Measurements from ENCODE around the gene ANKH.

ANKH gene

GRCh38 chr5:14710313-14710994 is 161.1 kb downstream of the ANKH start:
- no peak for DNase-seq

DNA sequence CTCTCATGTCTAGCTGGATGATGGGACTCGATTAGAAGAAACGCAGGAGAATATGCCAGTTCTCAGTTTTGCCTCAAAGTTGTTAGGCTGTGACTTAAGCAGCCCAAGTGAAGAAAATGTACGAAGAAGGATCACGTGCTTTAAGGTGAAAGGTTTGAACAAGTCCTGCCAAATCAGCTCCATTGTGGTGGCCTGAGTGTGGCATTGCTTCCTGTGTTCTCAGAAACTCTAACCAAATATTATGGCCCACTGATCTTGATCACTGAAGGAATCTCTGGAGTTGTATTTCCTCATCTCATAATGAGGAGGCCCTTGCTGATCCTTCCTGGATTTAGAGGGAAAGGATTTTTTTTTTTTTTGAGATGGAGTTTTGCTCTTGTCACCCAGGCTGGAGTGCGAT is 163.0 kb downstream of the ANKH start:
- DNase-seq, result no peak

GRCh38 chr5:14707811-14708390 is 163.7 kb downstream of the ANKH start:
- DNase-seq, result no peak

- peak; percentile 45 to 65 for DNase-seq
These were observed 165.0 kb downstream of the ANKH start for GRCh38 chr5:14706615-14707021.

DNA sequence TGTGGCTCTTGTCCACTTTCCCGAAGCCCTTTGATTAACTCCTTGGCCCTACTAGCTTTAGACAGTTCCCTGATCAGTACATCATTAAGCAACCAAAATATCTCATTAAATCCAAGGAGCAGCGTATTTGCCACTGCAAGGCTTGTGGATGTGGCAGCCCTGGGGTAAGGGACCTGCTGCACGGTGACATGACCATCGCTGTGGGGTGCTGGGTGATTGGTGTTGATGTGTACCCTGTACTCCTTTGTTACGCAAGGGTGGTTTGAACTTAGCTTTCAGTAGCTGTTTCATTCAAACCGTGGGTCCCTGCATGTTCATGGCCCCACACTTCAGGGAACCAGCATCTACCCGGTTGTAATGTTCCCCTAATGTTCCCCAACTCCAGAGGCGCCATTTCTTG is 166.0 kb downstream of the ANKH start:
- no peak for DNase-seq

DNA sequence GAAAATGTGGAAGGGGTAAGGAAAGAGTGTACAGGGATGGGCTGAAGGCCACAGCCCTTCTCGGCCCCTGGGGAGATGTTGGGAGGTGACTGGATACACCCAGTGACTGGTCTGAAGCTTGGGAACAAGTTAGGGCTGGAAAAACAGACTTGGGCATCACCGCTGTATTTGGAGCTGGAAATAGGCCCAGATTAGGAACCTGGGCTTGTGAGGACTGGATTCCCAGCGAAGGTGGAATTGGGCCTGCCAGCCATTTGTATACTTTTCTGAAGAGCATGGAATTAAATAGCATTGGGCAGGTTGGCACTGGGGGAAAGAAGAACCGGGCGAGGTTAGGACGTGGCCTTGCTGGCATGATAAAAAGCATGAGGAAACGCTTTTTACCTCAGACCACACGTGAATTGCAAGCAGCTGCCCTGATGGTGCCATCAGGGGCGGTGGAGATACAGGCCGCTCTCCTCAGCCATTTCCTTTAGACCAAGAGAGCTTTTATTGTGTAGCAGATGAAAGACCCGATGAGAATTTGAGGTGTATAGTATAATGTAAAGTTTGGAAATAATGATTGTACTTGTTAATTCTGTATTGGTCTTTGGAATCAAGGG is 169.2 kb downstream of the ANKH start:
- DNase-seq, result no peak

GRCh38 chr5:14701556-14701955 is 170.0 kb downstream of the ANKH start:
- DNase-seq, result no peak

GRCh38 chr5:14700478-14701436 is 170.8 kb downstream of the ANKH start:
- no peak for DNase-seq

DNA sequence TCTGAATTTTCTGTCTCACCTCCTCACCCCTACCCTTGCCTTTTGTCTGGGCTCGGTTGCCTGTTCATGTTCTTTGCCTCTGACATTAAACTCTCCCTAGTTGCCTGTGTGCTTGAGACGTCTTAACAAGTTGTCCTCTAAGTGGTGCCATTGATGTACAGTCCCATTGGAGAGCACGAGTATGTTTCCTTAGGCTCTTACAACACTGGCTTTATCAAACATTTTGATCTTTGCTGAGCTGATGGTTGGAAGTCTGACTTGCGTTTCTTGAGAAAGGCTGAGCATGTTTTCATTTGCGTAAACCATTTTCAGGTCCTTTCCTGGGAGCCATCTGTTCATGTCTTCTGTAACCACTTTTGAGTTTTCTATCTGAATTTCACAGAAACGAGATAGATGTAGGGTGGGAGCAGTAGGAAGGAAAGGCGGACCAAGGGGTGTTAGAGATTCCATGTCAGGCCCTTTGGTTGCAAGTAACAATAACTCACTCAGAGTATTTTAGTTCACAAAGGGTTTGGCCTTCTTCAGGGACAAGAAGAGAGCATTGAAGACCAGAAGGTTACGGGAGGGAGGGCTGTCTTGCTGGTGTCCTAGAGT is 171.7 kb downstream of the ANKH start:
- no peak for DNase-seq

DNA sequence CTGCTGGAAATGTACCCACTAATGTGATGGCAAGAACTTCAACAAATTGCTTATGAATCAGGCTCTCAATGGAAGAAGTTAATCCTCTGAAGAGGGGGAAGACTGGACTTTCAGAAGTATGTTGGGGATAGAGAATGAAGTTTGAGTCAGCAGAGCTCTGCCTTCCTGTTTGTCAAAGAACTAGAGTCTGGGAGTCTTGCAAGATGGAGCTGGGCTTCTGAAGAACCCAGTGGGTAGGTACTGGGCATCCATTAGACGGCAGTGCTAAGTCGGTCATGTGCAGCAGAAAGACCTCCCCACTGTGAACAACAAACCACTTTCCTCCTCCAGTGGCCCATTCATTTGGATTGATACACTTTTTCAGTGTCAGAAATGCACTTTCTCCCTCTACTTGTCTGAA is 172.4 kb downstream of the ANKH start:
- DNase-seq, result no peak

- no peak for DNase-seq
These were observed 173.1 kb downstream of the ANKH start for GRCh38 chr5:14698495-14698894.

DNA sequence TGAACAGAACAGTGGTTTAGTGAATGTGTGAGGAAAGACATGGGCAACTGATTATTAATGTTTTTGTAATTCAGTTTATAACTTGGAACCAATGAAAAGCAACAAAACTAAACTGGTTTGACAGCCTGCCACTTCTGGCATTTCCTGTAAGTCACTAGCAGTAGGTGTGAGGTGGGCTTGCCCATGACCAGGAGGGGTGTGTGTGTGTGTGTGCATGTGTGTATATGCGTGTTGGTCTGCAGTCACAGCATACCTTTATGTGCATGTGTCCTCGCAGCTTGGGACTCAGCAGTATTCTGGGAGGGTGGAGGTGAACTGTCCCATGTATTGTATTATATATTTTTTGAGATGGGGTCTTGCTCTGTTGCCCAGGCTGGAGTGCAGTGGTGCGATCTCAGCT is 174.7 kb downstream of the ANKH start:
- no peak for DNase-seq

DNA sequence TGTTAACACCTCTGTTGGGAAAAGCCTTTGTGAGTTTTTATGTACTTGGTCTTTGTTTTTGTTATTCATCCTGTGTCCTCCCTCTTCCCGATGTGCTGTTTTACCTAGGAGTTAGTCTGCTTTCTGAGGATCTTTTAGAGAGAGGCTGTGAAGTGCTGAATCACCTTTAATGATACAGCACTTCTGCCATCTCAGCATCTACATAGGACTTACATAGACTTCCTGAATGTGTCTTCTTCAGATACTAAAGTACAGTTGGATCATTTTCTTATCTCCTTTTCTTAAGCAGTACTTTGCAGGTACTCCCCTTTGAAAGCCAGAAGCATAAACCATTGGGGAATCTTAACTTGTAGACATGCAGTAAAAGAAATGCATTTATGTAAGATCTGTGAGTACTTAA is 175.5 kb downstream of the ANKH start:
- no peak for DNase-seq

DNA sequence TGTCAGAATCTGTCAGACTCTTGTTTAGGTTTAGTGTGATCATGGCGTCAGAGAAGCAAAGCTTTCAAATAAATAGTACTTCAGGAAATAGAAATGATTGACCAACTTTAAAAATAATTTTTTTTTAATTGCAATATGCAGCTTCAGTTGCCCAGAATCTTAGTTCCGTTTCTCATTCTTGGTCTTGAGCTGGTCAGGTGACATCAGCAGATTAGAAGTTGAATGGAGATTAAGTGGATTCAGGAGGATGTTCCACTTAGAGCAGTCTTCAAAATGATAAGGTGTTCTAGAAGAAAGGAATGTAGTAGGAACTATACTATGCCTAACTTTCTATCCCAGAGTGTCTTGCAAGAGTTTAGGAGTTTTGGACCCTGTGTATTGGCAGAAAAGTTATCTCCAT is 176.4 kb downstream of the ANKH start:
- DNase-seq, result no peak

- DNase-seq, result no peak
These were observed 178.5 kb downstream of the ANKH start for GRCh38 chr5:14693070-14693469.

DNA sequence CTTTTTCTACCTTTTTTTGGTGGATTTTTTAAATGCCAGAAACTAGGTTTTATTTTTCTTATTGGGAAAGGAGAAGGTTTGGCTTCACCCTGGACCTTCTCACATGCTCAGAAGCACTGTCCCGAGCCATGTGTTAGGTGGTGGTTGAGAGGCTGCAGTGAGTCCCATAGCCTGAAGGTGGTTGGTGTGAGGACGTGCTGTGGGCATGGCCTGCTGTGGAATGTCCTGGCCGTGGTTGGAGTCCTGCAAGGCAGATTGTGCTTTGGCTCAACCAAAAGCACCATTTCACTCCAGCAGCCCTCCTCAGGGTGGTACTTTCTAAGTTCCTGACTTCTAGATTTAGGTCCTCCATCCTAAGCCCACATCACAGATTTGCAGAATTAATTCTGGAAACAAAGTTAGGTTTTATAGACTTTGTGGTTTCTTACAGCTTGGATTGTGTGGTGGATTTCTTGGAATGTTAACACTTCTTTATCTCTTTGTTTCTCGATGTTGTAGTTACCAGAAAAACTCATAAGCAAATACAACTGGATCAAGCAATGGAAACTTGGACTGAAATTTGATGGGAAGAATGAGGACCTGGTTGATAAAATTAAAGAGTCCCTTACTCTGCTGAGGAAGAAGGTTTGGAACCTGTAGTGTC is 184.4 kb downstream of the ANKH start:
- no peak for DNase-seq

- DNase-seq, result no peak
These were observed 185.1 kb downstream of the ANKH start for GRCh38 chr5:14686517-14686916.

- peak; percentile 27 to 71 for DNase-seq
These were observed 185.8 kb downstream of the ANKH start for GRCh38 chr5:14685757-14686156.

GRCh38 chr5:14684757-14685156 is 186.8 kb downstream of the ANKH start:
- no peak for DNase-seq

GRCh38 chr5:14683906-14684455 is 187.6 kb downstream of the ANKH start:
- no peak for DNase-seq

- DNase-seq, result no peak
These were observed 190.3 kb downstream of the ANKH start for GRCh38 chr5:14681236-14681752.

- DNase-seq, result no peak
These were observed 192.0 kb downstream of the ANKH start for GRCh38 chr5:14679595-14679994.

All from CD4-positive, alpha-beta T cell treated with Interleukin-1 beta for 1 hour (primary cell).